CD14-positive monocyte (primary cell): ENCODE measurements around the gene PRKD3. TPM values are rescaled to one million over a fixed set of nuclear protein-coding genes. Genes with fewer than 3 reads are reported as not detected.

ENCODE experiments used
- DNase-seq, 3 donors: peaks; one replicate each; pipeline ENCODE4 v3.0.0-alpha.2; 2011 to 2022
- H2AFZ ChIP-seq: 2 replicates; pipeline ENCODE4 v1.6.0; 2012; ENCODE audit warnings: mild to moderate bottlenecking, low read depth, low read length, inconsistent platforms; ENCODE audit not compliant: insufficient read depth, poor library complexity, severe bottlenecking
- H3K27ac ChIP-seq, 2 donors: 1 replicate in 1 of 2; 2 replicates in 1 of 2; pipeline ENCODE4 v1.5.1; 2012 to 2013; ENCODE audit warnings: low read length in 2 of 2, control low read depth in 1 of 2, inconsistent platforms in 1 of 2, low read depth in 1 of 2, mild to moderate bottlenecking in 1 of 2
- H3K27me3 ChIP-seq, 2 donors: one replicate each; pipeline versions ENCODE4 v1.6.0 to v1.6.1; 2011 to 2013; ENCODE audit warnings: low read length in 2 of 2; ENCODE audit not compliant: control insufficient read depth in 2 of 2, insufficient read depth in 2 of 2
- H3K36me3 ChIP-seq, 2 donors: replicated peaks in 1 of 2; 1 replicate in 1 of 2; 2 replicates in 1 of 2; pipeline versions ENCODE4 v1.5.1 to v1.6.1; 2012 to 2013; ENCODE audit warnings: low read length in 2 of 2, control low read depth in 1 of 2, inconsistent platforms in 1 of 2, mild to moderate bottlenecking in 1 of 2; ENCODE audit not compliant: insufficient read depth in 2 of 2, control insufficient read depth in 1 of 2
- H3K4me1 ChIP-seq, 2 donors: 1 replicate in 1 of 2; 2 replicates in 1 of 2; pipeline versions ENCODE4 v1.5.1 to v1.6.1; 2012 to 2013; ENCODE audit warnings: low read length in 2 of 2, control low read depth in 1 of 2, inconsistent platforms in 1 of 2, mild to moderate bottlenecking in 1 of 2, moderate library complexity in 1 of 2; ENCODE audit not compliant: insufficient read depth in 2 of 2, control insufficient read depth in 1 of 2
- H3K4me2 ChIP-seq: replicated peaks from 2 replicates; pipeline ENCODE3; 2012; ENCODE audit warnings: low read length, moderate library complexity, mild to moderate bottlenecking; ENCODE audit not compliant: poor library complexity, severe bottlenecking; ENCODE audit errors: extremely low read depth
- H3K4me3 ChIP-seq, 3 experiments: fragments of 200-600 bp in 1 of 3; sonication (generic) in 1 of 3; replicated peaks in 1 of 3; 1 replicate in 2 of 3; 2 replicates in 1 of 3; pipeline ENCODE4 v1.5.1; 2011 to 2013; ENCODE audit warnings: low read length in 3 of 3, mild to moderate bottlenecking in 3 of 3, control low read depth in 2 of 3, low read depth in 2 of 3, inconsistent platforms in 1 of 3, moderate library complexity in 1 of 3
- H3K79me2 ChIP-seq: 2 replicates; pipeline ENCODE4 v1.6.0; 2012; ENCODE audit warnings: mild to moderate bottlenecking, control low read depth, inconsistent platforms, low read length, moderate library complexity; ENCODE audit not compliant: insufficient read depth
- H3K9ac ChIP-seq: 2 replicates; pipeline ENCODE4 v1.6.0; 2017; ENCODE audit warnings: low read length, mild to moderate bottlenecking; ENCODE audit not compliant: insufficient read depth, poor library complexity, severe bottlenecking
- H3K9me3 ChIP-seq, 2 donors: replicated peaks in 1 of 2; 1 replicate in 1 of 2; 2 replicates in 1 of 2; pipeline versions ENCODE4 v1.5.1 to v1.6.1; 2012 to 2013; ENCODE audit warnings: low read length in 2 of 2, control low read depth in 1 of 2; ENCODE audit not compliant: control insufficient read depth in 1 of 2, insufficient read depth in 1 of 2
- H4K20me1 ChIP-seq: 2 replicates; pipeline ENCODE4 v1.6.0; 2012; ENCODE audit warnings: mild to moderate bottlenecking, low read length, control low read depth, moderate library complexity; ENCODE audit not compliant: insufficient read depth
- H3K27ac Mint-ChIP-seq, 7 donors: one replicate each; pipeline ENCODE4 v1.8.0; 2020; ENCODE audit warnings: mild to moderate bottlenecking in 7 of 7, mixed read lengths in 7 of 7, moderate library complexity in 6 of 7, inconsistent platforms in 2 of 7
- H3K27me3 Mint-ChIP-seq, 3 donors: one replicate each; pipeline ENCODE4 v1.8.0; 2021 to 2022; ENCODE audit warnings: low read depth in 3 of 3, mild to moderate bottlenecking in 3 of 3, mixed read lengths in 3 of 3, moderate library complexity in 3 of 3, inconsistent platforms in 1 of 3
- H3K36me3 Mint-ChIP-seq, 2 donors: one replicate each; pipeline ENCODE4 v1.8.0; 2020; ENCODE audit warnings: mixed read lengths in 2 of 2, inconsistent platforms in 1 of 2, mild to moderate bottlenecking in 1 of 2
- H3K4me1 Mint-ChIP-seq: one replicate; pipeline ENCODE4 v1.8.0; 2020; ENCODE audit warnings: mild to moderate bottlenecking, mixed read lengths
- H3K4me3 Mint-ChIP-seq, 2 donors: one replicate each; pipeline ENCODE4 v1.8.0; 2020; ENCODE audit warnings: mild to moderate bottlenecking in 2 of 2, mixed read lengths in 2 of 2, moderate library complexity in 1 of 2
- H3K9me3 Mint-ChIP-seq, 7 donors: one replicate each; pipeline ENCODE4 v1.8.0; 2020 to 2022; ENCODE audit warnings: mixed read lengths in 7 of 7, mild to moderate bottlenecking in 6 of 7, moderate library complexity in 6 of 7, inconsistent platforms in 2 of 7
- WGBS: methylation state at CpG from one replicate; pipeline ENCODE4 v1.1.5; 2013; ENCODE audit warnings: missing lambda C conversion rate; ENCODE audit not compliant: insufficient coverage; 5-methylcytosine and 5-hydroxymethylcytosine counted together
- intact Hi-C, 2 donors: fragments of 100-400 bp; cut with micrococcal nuclease; formaldehyde crosslinking; loops; one replicate each; pipeline versions ENCODE4 v1.15.0 to v1.15.1; 2023
- polyA plus RNA-seq, 3 donors: library from polyadenylated mRNA; depleted of rRNA in 1 of 3; unstranded in 2 of 3; stranded (reverse) in 1 of 3; fragments of 300-500 nt in 2 of 3; fragments of >200 nt in 1 of 3; fragmentation: Illumina TruSeq in 2 of 3; gene quantifications; 1 replicate in 2 of 3; 2 replicates in 1 of 3; pipeline ENCODE4 v1.2.3, GENCODE V29; 2012 to 2021
- TF ChIP-seq, protein P1 (sequence below): fragments of 200-600 bp; IDR thresholded peaks from one replicate; pipeline ENCODE4 v1.8.0; 2022; ENCODE audit warnings: antibody characterized with exemption, mild to moderate bottlenecking

The PRKD3 gene
- polyA plus RNA-seq, 3 donors = 14.2 to 17.5 (median 16.9) TPM

GRCh38 chr2:37340637-37341036 is 16.0 kb upstream of the PRKD3 start:
- peaks cover 27 to 52% of the 10 kb centered on the region in 2 donors for H3K4me1 ChIP-seq
- H3K27me3 ChIP-seq = no peaks in the 10 kb centered on the region
- WGBS = no CpG with 5 or more reads among the region's 3 CpGs
- H3K27ac ChIP-seq = no peak overlapping the region
- Mint-ChIP-seq H3K4me1 (peaks cover 44% of the 10 kb centered on the region), H3K36me3 (no peaks in the 10 kb centered on the region), H3K4me3 (no peak overlapping the region), H3K27me3 (peaks cover 2 to 3% (median 2%) of the 10 kb centered on the region in 3 donors), H3K27ac (no peak overlapping the region), H3K9me3 (peaks cover 0 to 3% (median 0%) of the 10 kb centered on the region in 7 donors)
- no peak overlapping the region for H3K4me2 ChIP-seq
- DNase-seq = no peak
- H4K20me1 ChIP-seq = no peaks in the 10 kb centered on the region
- H3K36me3 ChIP-seq = no peaks in the 10 kb centered on the region
- H3K9ac ChIP-seq = no peak overlapping the region
- H2AFZ ChIP-seq = no peak overlapping the region
- no peaks in the 10 kb centered on the region for H3K9me3 ChIP-seq
- no peak overlapping the region for H3K4me3 ChIP-seq
- TF ChIP-seq, protein P1, sequence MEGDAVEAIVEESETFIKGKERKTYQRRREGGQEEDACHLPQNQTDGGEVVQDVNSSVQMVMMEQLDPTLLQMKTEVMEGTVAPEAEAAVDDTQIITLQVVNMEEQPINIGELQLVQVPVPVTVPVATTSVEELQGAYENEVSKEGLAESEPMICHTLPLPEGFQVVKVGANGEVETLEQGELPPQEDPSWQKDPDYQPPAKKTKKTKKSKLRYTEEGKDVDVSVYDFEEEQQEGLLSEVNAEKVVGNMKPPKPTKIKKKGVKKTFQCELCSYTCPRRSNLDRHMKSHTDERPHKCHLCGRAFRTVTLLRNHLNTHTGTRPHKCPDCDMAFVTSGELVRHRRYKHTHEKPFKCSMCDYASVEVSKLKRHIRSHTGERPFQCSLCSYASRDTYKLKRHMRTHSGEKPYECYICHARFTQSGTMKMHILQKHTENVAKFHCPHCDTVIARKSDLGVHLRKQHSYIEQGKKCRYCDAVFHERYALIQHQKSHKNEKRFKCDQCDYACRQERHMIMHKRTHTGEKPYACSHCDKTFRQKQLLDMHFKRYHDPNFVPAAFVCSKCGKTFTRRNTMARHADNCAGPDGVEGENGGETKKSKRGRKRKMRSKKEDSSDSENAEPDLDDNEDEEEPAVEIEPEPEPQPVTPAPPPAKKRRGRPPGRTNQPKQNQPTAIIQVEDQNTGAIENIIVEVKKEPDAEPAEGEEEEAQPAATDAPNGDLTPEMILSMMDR = no peak
- H3K79me2 ChIP-seq = peaks cover 9% of the 10 kb centered on the region
- intact Hi-C loops = no loop called here

DNA sequence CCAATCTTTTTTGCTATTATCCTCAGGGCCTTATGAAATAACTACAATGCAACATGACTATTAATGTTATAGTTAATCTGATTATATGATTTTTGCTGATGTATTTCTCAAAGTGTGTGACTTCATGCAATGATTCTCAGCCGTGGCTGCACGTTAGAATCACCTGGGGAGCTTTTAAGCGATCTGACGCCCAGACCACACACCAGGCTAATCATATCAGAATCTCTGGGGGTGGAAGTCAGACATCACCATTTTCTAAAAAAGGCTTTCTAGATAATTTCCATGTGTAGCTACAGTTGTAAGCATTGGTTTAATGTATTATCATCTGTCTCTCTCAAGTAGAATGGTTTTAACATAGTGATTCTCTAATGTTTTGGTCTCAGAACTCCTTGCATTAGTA is 14.3 kb upstream of the PRKD3 start:
- no peaks in the 10 kb centered on the region for H3K36me3 Mint-ChIP-seq
- no peak overlapping the region for H3K4me3 Mint-ChIP-seq
- Histone ChIP-seq H3K27me3 (no peaks in the 10 kb centered on the region), H3K79me2 (no peaks in the 10 kb centered on the region), H3K4me1 (peaks cover 21 to 52% of the 10 kb centered on the region in 2 donors), H3K9ac (no peak overlapping the region), H3K4me2 (no peak overlapping the region), H3K9me3 (no peaks in the 10 kb centered on the region), H3K36me3 (no peaks in the 10 kb centered on the region), H4K20me1 (no peaks in the 10 kb centered on the region), H2AFZ (no peak overlapping the region), H3K4me3 (no peak overlapping the region), H3K27ac (peak overlapping the region in 1 of 2 donors; percentile 30)
- TF ChIP-seq, protein P1 = no peak
- no peak for DNase-seq
- no peak overlapping the region for H3K27ac Mint-ChIP-seq
- intact Hi-C loops = no loop called here
- H3K9me3 Mint-ChIP-seq = no peaks in the 10 kb centered on the region
- no CpG with 5 or more reads among the region's 4 CpGs for WGBS
- peaks cover 0 to 3% (median 2%) of the 10 kb centered on the region in 3 donors for H3K27me3 Mint-ChIP-seq
- peaks cover 43% of the 10 kb centered on the region for H3K4me1 Mint-ChIP-seq
